WI38 (cell line): Measurements from ENCODE around the gene STAB1.

Source experiments
- H3K4me3 ChIP-seq: 2 replicates; pipeline ENCODE4 v1.5.1; 2011; ENCODE audit warnings: low read depth, mild to moderate bottlenecking, control low read depth, low read length
- TF ChIP-seq, protein P1 (sequence below): IDR thresholded peaks from 2 replicates; pipeline ENCODE4 v1.5.1; 2012; ENCODE audit warnings: low read depth, mild to moderate bottlenecking, control low read depth, low read length

STAB1 gene

DNA sequence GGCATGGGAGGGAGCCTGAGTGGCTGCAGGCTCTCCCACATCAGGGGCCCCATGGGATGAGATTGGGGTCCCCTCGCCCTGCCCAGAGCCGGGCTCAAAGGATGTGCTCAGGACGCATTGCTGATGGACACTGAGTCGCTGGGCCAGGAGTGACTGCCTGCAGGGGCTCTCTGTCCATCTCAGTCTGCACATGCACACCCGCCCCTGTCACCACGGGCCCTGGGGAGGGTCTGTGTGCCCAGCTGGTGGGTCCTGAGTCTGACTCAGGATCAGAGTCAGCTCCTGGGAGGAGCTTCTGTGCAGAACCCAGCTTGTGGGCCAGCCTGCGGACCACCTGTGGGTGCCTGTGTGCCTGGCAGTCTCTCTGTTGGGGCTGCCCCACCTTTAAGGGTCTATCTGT is 18.1 kb downstream of the STAB1 start:
- TF ChIP-seq, protein P1, sequence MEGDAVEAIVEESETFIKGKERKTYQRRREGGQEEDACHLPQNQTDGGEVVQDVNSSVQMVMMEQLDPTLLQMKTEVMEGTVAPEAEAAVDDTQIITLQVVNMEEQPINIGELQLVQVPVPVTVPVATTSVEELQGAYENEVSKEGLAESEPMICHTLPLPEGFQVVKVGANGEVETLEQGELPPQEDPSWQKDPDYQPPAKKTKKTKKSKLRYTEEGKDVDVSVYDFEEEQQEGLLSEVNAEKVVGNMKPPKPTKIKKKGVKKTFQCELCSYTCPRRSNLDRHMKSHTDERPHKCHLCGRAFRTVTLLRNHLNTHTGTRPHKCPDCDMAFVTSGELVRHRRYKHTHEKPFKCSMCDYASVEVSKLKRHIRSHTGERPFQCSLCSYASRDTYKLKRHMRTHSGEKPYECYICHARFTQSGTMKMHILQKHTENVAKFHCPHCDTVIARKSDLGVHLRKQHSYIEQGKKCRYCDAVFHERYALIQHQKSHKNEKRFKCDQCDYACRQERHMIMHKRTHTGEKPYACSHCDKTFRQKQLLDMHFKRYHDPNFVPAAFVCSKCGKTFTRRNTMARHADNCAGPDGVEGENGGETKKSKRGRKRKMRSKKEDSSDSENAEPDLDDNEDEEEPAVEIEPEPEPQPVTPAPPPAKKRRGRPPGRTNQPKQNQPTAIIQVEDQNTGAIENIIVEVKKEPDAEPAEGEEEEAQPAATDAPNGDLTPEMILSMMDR: no peak

DNA sequence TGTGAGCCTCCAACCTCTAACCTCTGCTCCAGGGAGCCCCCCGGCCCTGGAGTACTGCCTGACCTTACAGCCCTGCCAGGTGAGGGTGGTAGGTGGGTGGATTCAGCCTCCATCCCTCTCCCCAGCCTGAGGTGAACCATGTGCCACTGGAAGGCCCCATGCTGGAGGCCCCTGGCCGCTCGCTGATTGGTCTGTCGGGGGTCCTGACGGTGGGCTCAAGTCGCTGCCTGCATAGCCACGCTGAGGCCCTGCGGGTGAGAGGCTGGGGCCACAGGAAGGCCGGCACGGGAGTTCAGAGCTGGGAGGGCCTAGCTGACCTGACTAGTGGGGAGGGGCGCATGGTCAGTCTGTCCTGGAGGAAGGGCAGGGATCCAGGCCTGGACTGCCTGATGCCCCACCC is 19.4 kb downstream of the STAB1 start:
- H3K4me3 ChIP-seq: no peak overlapping the region
- TF ChIP-seq, protein P1: no peak

More for the DNA sequence above, 18.1 kb downstream of the STAB1 start:
- H3K4me3 ChIP-seq: no peak overlapping the region

DNA sequence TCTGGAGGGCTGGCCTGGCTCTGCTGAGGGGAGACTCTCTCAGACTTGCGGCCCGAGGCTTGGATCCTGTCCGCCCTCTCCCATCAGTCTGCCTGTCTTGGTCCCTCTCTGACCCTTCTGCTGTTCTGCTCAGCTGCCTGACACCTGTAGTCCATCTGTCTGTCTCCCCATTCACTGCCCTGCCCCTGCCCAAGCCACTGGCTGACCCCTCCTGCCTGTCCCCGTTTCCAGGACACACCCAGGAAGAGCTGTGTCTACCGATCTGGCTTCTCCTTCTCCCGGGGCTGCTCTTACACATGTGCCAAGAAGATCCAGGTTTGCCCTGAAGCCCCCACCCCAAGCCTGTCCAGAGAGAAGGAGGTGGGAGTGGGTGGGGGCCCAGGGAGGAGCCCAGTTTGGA is 20.1 kb downstream of the STAB1 start:
- H3K4me3 ChIP-seq: no peak overlapping the region
- TF ChIP-seq, protein P1: no peak

DNA sequence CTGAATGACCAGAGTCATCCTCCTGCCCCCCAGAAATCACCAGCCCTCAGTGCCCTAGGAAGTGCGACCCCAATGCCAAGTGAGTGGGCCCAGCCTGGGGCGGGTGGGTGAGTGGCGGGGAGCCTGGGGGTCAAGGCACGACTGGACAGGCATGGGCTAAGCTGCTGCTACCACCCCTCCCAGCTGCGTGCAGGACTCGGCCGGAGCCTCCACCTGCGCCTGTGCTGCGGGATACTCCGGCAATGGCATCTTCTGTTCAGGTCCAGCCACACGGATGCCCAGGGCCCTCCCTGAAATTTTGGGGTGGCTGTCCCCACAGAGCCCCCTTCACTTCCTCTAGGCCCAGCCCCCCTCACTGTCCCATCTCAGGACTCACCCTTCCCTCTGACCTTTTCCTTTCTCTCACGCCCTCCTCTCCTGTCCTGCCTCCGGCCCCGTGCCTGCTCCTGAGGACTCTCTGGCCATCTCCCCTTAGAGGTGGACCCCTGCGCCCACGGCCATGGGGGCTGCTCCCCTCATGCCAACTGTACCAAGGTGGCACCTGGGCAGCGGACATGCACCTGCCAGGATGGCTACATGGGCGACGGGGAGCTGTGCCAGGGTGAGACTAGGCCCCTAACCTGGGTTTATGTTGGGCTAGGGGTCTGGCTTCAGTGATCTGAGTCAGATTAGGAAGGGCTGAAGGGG is 21.5 kb downstream of the STAB1 start:
- TF ChIP-seq, protein P1: no peak
- H3K4me3 ChIP-seq: no peak overlapping the region

DNA sequence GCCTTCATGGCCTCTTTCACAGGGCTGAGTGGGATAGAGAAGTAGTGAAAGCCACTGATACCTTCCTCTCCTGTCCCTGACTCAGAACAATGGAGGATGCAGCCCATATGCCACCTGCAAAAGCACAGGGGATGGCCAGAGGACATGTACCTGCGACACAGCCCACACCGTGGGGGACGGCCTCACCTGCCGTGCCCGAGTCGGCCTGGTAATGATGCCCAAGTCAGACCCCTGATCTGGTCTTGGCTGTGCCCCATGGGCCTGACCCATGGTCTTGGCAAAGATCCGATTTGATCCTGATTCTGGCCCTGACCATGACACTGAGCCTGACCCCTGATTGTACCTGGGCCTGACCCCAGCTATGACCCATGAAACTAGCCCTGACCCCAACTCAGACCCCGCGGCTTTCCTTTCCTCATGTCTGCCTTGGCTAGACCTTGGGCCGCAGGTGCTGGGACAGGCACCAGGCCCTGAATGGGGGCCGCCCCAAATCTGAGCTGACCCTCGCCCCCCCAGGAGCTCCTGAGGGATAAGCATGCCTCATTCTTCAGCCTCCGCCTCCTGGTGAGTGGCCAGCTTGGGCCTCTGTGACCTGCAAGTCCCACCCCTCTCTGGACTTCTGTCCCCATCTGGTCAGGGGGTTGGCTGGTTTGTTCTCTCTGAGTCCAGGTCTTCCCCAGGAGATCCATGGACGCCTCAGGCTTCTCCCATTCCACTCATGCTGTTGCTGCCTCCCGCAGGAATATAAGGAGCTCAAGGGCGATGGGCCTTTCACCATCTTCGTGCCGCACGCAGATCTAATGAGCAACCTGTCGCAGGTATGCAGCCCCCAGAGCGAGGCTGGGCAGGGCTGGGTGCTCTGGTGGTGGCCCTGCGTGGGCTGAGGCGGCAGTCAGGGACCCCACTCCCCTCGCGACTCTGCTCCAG is 22.9 kb downstream of the STAB1 start:
- TF ChIP-seq, protein P1: no peak
- H3K4me3 ChIP-seq: no peak overlapping the region

DNA sequence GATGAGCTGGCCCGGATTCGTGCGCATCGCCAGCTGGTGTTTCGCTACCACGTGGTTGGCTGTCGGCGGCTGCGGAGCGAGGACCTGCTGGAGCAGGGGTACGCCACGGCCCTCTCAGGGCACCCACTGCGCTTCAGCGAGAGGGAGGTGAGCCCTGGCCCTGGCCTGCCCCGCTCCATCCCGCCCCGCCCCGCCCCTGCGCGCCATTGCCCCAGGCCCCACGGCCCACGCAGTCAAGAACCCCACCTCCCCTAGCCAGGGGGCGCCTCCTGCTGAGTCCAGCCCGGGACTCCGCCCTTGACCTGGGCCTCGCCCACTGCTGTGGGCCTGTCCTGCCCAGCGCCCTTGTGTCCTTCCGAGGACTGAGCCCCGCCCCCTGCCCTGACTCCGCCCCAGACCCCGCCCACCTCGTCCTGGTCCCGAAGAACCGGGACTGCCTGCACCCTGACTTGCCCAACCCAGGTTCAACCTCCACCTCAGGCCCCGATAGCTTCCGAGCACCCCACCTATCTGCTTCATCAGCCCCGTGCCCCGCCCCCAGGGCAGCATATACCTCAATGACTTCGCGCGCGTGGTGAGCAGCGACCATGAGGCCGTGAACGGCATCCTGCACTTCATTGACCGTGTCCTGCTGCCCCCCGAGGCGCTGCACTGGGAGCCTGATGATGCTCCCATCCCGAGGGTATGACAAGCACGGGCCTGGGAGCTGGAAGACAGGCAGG is 23.7 kb downstream of the STAB1 start:
- no peak overlapping the region for H3K4me3 ChIP-seq
- TF ChIP-seq, protein P1: no peak
